ENCODE data around the gene FAM110D. TPM values are rescaled to one million over a fixed set of nuclear protein-coding genes. Genes with fewer than 3 reads are reported as not detected.

Gene FAM110D
- total and polyA plus RNA-seq, 10 of the 15 experiments (the other 5 are each of a cell fraction or from before 2014, with no cell fraction given), result 0.06 TPM; not detected in 9

DNA sequence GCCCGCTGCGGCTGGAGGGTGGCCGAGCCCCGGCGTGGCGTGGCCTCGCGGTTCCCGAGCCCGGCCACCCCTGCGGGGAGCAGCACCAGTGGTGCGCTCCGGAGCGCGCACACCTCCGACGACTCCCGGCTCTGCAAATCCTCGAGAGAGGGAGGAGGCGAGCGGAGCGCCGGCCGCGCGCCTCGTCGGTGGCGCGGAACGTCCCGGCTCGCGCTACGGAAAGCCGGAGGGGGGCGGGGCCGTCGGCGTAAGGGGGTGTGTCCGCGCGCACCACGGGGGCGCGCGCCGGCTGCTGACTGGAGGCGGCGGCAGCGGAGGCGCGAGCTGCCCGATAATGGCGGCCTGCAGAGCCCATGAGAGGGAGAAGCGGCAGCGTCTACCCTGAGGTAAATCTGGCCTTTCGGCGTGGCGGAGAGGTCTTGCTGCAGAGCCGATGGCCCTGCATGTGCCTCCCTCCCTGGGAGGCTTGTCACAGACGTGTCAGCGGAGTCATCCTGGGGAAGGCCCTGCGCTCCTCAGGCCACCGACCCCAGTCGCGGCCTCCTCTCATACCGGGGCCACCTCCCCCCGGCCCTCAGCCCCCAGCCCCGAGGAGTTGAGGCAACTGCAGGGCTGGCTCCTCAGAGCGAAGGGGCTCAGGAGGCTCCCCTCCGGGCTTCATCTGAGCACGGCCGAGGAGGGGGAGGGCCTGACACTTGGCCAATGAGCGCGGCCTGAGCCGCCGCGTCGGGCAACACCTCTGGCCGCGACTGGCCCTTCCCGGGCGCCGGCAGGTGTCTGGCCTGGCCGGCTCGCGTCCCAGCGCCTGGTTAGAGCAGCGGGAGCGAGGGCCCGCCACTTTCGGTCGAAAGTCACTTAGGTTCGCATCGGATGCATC, 47.1 kb upstream of the FAM110D start, which contains the start of gene PDIK1L (continued):
- TF ChIP-seq STAT1 (conservative IDR thresholded peaks at IDR 0.05) (peak; percentile 28; the same call in 1 of the 2 replicates), GATAD2B (conservative IDR thresholded peaks at IDR 0.05; ENCODE audit: low read depth) (peak; percentile 18; the same call in 1 of the 2 replicates), CEBPB (IDR thresholded peaks at IDR 0.05; ENCODE audit: borderline replicate concordance in 1 of 2, low read depth in 2 of 2, low read length in 2 of 2) (no peak), TCF7 (IDR thresholded peaks at IDR 0.05; ENCODE audit: borderline replicate concordance) (no peak), CBX5 (IDR thresholded peaks at IDR 0.05; ENCODE audit: low read depth) (no peak), IKZF2 (IDR thresholded peaks at IDR 0.05) (no peak), IKZF1 (conservative IDR thresholded peaks at IDR 0.05) (peak; percentile 70), ASH2L (IDR thresholded peaks at IDR 0.05; ENCODE audit: borderline replicate concordance, low read depth) (peak; percentile 56; the same call in 1 of the 2 replicates), HDGF (IDR thresholded peaks at IDR 0.05) (peak; percentile 75; the same call in 1 of the 2 replicates), TARDBP (IDR thresholded peaks at IDR 0.05; ENCODE audit: borderline replicate concordance) (0 out of 2 replicates have a peak, but pooled peaks have one; percentile 33), TCF3 (IDR thresholded peaks at IDR 0.05; ENCODE audit: borderline replicate concordance, insufficient read depth, low read depth, low read length) (no peak), FOXK2 (IDR thresholded peaks at IDR 0.05) (no peak), POLR2AphosphoS2 (IDR thresholded peaks at IDR 0.05; ENCODE audit: low read depth, low read length) (no peak), SREBF1 (IDR thresholded peaks at IDR 0.05; ENCODE audit: low read length) (no peak), RBBP5 (conservative IDR thresholded peaks at IDR 0.05) (no peak; the same call in 1 of the 2 replicates), RUNX3 (IDR thresholded peaks at IDR 0.05; ENCODE audit: low read length) (peak; percentile 48), HDAC2 (IDR thresholded peaks at IDR 0.05) (no peak), MEF2A (IDR thresholded peaks at IDR 0.05; ENCODE audit: insufficient read depth, low read depth, low read length) (no peak), BACH1 (IDR thresholded peaks at IDR 0.05; ENCODE audit: borderline replicate concordance) (peak; percentile 75), MYB (IDR thresholded peaks at IDR 0.05; ENCODE audit: borderline replicate concordance, low read depth, low read length) (no peak)
- TF ChIP-seq, protein P1, sequence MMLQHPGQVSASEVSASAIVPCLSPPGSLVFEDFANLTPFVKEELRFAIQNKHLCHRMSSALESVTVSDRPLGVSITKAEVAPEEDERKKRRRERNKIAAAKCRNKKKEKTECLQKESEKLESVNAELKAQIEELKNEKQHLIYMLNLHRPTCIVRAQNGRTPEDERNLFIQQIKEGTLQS (IDR thresholded peaks at IDR 0.05; ENCODE audit: borderline replicate concordance, extremely low read depth, low read depth, low read length), result peak; percentile 43; the same call in 1 of the 2 replicates
- TF ChIP-seq, protein P2, sequence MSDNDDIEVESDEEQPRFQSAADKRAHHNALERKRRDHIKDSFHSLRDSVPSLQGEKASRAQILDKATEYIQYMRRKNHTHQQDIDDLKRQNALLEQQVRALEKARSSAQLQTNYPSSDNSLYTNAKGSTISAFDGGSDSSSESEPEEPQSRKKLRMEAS (IDR thresholded peaks at IDR 0.05; ENCODE audit: low read depth, low read length), result no peak; the same call in 1 of the 2 replicates
- TF ChIP-seq, protein P3, sequence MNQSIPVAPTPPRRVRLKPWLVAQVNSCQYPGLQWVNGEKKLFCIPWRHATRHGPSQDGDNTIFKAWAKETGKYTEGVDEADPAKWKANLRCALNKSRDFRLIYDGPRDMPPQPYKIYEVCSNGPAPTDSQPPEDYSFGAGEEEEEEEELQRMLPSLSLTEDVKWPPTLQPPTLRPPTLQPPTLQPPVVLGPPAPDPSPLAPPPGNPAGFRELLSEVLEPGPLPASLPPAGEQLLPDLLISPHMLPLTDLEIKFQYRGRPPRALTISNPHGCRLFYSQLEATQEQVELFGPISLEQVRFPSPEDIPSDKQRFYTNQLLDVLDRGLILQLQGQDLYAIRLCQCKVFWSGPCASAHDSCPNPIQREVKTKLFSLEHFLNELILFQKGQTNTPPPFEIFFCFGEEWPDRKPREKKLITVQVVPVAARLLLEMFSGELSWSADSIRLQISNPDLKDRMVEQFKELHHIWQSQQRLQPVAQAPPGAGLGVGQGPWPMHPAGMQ (IDR thresholded peaks at IDR 0.05; ENCODE audit: borderline replicate concordance), result no peak
- TF ChIP-seq, protein P4, sequence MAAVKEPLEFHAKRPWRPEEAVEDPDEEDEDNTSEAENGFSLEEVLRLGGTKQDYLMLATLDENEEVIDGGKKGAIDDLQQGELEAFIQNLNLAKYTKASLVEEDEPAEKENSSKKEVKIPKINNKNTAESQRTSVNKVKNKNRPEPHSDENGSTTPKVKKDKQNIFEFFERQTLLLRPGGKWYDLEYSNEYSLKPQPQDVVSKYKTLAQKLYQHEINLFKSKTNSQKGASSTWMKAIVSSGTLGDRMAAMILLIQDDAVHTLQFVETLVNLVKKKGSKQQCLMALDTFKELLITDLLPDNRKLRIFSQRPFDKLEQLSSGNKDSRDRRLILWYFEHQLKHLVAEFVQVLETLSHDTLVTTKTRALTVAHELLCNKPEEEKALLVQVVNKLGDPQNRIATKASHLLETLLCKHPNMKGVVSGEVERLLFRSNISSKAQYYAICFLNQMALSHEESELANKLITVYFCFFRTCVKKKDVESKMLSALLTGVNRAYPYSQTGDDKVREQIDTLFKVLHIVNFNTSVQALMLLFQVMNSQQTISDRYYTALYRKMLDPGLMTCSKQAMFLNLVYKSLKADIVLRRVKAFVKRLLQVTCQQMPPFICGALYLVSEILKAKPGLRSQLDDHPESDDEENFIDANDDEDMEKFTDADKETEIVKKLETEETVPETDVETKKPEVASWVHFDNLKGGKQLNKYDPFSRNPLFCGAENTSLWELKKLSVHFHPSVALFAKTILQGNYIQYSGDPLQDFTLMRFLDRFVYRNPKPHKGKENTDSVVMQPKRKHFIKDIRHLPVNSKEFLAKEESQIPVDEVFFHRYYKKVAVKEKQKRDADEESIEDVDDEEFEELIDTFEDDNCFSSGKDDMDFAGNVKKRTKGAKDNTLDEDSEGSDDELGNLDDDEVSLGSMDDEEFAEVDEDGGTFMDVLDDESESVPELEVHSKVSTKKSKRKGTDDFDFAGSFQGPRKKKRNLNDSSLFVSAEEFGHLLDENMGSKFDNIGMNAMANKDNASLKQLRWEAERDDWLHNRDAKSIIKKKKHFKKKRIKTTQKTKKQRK (IDR thresholded peaks at IDR 0.05; ENCODE audit: low read depth, low read length), result no peak
- TF ChIP-seq, protein P5, sequence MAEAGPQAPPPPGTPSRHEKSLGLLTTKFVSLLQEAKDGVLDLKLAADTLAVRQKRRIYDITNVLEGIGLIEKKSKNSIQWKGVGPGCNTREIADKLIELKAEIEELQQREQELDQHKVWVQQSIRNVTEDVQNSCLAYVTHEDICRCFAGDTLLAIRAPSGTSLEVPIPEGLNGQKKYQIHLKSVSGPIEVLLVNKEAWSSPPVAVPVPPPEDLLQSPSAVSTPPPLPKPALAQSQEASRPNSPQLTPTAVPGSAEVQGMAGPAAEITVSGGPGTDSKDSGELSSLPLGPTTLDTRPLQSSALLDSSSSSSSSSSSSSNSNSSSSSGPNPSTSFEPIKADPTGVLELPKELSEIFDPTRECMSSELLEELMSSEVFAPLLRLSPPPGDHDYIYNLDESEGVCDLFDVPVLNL (IDR thresholded peaks at IDR 0.05; ENCODE audit: low read depth, low read length), result no peak; the same call in 1 of the 2 replicates
